Measurements from ENCODE around the gene TIMM17B.

DNA sequence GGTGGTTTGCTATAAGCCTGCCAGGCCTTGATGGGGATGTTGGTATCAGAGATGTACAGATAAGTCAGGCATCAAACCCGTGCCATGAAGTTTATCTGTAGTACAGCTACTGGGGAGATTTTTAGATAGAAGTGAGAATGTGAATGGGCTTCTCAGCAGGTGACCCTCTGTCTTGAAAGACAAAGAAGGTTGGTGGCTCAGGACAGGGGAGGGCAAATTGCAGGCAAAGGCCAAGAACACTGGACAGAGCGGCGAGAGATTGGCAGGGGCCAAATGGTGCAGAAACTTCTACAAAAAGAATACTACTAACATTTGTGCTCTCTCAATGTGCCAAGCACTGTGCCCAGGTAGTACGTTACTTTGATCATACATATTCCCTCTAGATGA lies 23.1 kb upstream of the TIMM17B start:
- no peak for TF ChIP-seq POLR2A (IDR thresholded peaks at IDR 0.05)
- TF ChIP-seq, protein P1, sequence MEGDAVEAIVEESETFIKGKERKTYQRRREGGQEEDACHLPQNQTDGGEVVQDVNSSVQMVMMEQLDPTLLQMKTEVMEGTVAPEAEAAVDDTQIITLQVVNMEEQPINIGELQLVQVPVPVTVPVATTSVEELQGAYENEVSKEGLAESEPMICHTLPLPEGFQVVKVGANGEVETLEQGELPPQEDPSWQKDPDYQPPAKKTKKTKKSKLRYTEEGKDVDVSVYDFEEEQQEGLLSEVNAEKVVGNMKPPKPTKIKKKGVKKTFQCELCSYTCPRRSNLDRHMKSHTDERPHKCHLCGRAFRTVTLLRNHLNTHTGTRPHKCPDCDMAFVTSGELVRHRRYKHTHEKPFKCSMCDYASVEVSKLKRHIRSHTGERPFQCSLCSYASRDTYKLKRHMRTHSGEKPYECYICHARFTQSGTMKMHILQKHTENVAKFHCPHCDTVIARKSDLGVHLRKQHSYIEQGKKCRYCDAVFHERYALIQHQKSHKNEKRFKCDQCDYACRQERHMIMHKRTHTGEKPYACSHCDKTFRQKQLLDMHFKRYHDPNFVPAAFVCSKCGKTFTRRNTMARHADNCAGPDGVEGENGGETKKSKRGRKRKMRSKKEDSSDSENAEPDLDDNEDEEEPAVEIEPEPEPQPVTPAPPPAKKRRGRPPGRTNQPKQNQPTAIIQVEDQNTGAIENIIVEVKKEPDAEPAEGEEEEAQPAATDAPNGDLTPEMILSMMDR (IDR thresholded peaks at IDR 0.05), result no peak

All from tibial nerve (tissue), 3 donors.